SU-DHL-6 (cell line): ENCODE results near the gene CORO2A.
A peak's percentile ranks its signal among the peaks of the same experiment; 100 is the strongest.

Experiments used
- H2AFZ ChIP-seq: fragments of 200-600 bp; sonication (generic); 2 replicates; pipeline ENCODE4 v1.6.1; 2014; ENCODE audit warnings: low read depth, mild to moderate bottlenecking, moderate library complexity, mixed read lengths, antibody characterized with exemption, low read length; ENCODE audit not compliant: severe bottlenecking
- H3F3A ChIP-seq: fragments of 200-600 bp; shearing (Covaris generic); 2 replicates; pipeline ENCODE4 v1.6.0; 2016; ENCODE audit warnings: antibody characterized with exemption, mild to moderate bottlenecking; ENCODE audit not compliant: insufficient read depth
- H3K27ac ChIP-seq: fragments of 200-600 bp; sonication (generic); 2 replicates; pipeline ENCODE4 v1.5.1; 2016; ENCODE audit warnings: low read depth, mild to moderate bottlenecking, low read length, moderate library complexity, mixed read lengths
- H3K27me3 ChIP-seq: fragments of 200-600 bp; sonication (generic), shearing (Covaris generic); 2 replicates; pipeline ENCODE4 v1.6.0; 2014; ENCODE audit warnings: mild to moderate bottlenecking, low read length
- H3K36me3 ChIP-seq: fragments of 200-600 bp; sonication (generic); 2 replicates; pipeline ENCODE4 v1.6.1; 2014; ENCODE audit warnings: mild to moderate bottlenecking, low read length, mixed read lengths
- H3K4me2 ChIP-seq: fragments of 300-600, 200-600 bp; shearing (Covaris generic), sonication (generic); 2 replicates; pipeline ENCODE4 v1.6.0; 2014; ENCODE audit warnings: low read length, low read depth, mild to moderate bottlenecking; ENCODE audit not compliant: poor library complexity, severe bottlenecking
- H3K4me3 ChIP-seq: fragments of 200-600 bp; sonication (generic); 2 replicates; pipeline ENCODE4 v1.5.1; 2014; ENCODE audit warnings: antibody characterized with exemption, low read length, mild to moderate bottlenecking, mixed read lengths; ENCODE audit not compliant: insufficient read depth, poor library complexity, severe bottlenecking
- H3K79me2 ChIP-seq: fragments of 200-600 bp; sonication (generic); 2 replicates; pipeline ENCODE4 v1.6.1; 2014; ENCODE audit warnings: mild to moderate bottlenecking, low read length, moderate library complexity; ENCODE audit not compliant: insufficient read depth
- H3K9ac ChIP-seq: fragments of 200-600 bp; sonication (generic); 2 replicates; pipeline ENCODE4 v1.7.0; 2014; ENCODE audit warnings: mild to moderate bottlenecking, low read length
- H3K9me2 ChIP-seq: fragments of 200-600 bp; sonication (generic); replicated peaks from 2 replicates; pipeline ENCODE4 v1.6.1; 2014; ENCODE audit warnings: low read length; ENCODE audit not compliant: insufficient read depth
- H3K9me3 ChIP-seq: fragments of 200-600 bp; sonication (generic); 2 replicates; pipeline ENCODE4 v1.6.1; 2014; ENCODE audit warnings: low read length, mixed read lengths; ENCODE audit not compliant: insufficient read depth
- H4K20me1 ChIP-seq: fragments of 200-600 bp; sonication (generic); 2 replicates; pipeline ENCODE4 v1.6.1; 2014; ENCODE audit warnings: low read depth, mild to moderate bottlenecking, antibody characterized with exemption, low read length, moderate library complexity, mixed read lengths
- EZH2phosphoT487 ChIP-seq: fragments of 200-600 bp; sonication (generic), shearing (Covaris generic); conservative IDR thresholded peaks from 2 replicates; pipeline ENCODE4 v1.6.1; 2018; ENCODE audit warnings: mild to moderate bottlenecking, antibody characterized with exemption, low read length, moderate library complexity, mixed read lengths
- TF ChIP-seq, protein P1 (sequence below): fragments of 200-600 bp; sonication (generic); IDR thresholded peaks from one replicate; pipeline ENCODE4 v1.5.1; 2017; ENCODE audit warnings: antibody characterized with exemption, mild to moderate bottlenecking, low read length, moderate library complexity; ENCODE audit not compliant: insufficient read depth, poor library complexity, severe bottlenecking

CORO2A gene

DNA sequence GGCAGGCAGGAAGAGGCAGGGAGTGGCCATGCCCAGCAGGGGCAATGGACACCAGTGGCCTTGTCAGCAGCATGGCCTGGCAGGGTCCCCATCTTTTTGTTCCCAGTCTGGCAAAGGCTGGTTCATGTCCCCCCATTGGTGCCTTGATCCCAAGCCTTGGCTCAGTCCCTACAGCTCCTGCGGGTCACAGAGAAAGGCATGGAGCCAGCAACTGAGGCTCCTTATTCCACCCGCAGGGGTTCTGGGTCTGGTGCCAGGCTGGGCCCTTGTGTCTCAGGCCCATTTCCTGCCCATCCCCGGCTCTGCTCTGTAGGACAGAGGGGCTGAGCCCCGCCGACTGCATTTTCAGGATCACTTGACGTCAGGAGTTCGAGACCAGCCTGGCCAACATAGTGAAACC, 87.4 kb downstream of the CORO2A start:
- no peak overlapping the region for H2AFZ ChIP-seq
- H3K4me2 ChIP-seq: no peak overlapping the region
- peak overlapping the region; percentile 79 for H3K27ac ChIP-seq

DNA sequence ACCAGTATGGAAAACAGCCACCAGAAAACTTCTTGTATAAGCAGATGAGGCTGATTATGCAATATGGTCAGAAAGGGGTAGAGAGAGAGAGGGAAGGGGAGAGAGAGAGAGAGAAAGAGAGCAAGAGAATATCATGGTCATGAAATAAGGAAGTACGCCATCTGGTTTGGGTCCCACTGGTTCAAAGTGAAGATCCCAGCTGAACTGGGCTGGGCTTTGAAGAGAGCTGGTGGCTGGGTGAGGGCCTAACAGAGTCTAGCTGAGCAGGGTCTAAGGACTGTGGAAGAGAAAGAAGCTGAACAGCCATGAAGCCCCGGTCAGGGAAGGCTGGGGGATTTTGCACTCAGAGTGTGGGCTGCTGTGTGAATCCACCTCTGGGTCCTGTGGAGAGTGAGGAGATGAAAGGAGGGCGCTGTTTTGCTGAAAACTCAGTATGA, 88.0 kb downstream of the CORO2A start:
- Histone ChIP-seq H2AFZ (peak overlapping the region; percentile 42), H3K79me2 (no peaks in the 10 kb centered on the region)

More for the DNA sequence above, 87.4 kb downstream of the CORO2A start:
- Histone ChIP-seq H3K36me3 (no peaks in the 10 kb centered on the region), H3K9me2 (no peaks in the 10 kb centered on the region), H4K20me1 (no peaks in the 10 kb centered on the region), H3K79me2 (no peaks in the 10 kb centered on the region), H3K27me3 (no peaks in the 10 kb centered on the region), H3F3A (peaks cover 41% of the 10 kb centered on the region), H3K9ac (peak overlapping the region; percentile 28; the same call in 1 of the 2 replicates), H3K9me3 (no peaks in the 10 kb centered on the region), H3K4me3 (no peak overlapping the region)
- TF ChIP-seq, protein P1, sequence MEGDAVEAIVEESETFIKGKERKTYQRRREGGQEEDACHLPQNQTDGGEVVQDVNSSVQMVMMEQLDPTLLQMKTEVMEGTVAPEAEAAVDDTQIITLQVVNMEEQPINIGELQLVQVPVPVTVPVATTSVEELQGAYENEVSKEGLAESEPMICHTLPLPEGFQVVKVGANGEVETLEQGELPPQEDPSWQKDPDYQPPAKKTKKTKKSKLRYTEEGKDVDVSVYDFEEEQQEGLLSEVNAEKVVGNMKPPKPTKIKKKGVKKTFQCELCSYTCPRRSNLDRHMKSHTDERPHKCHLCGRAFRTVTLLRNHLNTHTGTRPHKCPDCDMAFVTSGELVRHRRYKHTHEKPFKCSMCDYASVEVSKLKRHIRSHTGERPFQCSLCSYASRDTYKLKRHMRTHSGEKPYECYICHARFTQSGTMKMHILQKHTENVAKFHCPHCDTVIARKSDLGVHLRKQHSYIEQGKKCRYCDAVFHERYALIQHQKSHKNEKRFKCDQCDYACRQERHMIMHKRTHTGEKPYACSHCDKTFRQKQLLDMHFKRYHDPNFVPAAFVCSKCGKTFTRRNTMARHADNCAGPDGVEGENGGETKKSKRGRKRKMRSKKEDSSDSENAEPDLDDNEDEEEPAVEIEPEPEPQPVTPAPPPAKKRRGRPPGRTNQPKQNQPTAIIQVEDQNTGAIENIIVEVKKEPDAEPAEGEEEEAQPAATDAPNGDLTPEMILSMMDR: no peak
- TF ChIP-seq EZH2phosphoT487: no peak

DNA sequence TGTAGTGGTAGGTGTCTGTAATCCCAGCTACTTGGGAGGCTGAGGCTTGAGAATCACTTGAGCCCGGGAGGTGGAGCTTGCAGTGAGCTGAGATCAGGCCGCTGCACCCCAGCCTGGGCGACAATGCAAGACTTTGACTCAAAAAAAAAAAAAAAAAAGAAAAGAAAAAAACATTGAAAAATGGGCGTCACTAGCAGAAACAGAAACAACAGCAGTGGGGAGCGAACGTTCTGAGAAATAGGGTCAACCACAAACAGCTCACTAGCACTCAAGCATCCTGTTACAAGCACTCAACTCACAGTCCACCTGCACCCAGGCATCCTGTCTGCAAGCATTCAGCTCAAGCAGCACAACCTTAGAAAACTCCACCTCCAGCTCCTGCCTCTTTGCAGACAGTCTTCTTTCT, 90.6 kb downstream of the CORO2A start:
- Histone ChIP-seq H3K79me2 (no peaks in the 10 kb centered on the region), H3K36me3 (no peaks in the 10 kb centered on the region), H3F3A (peaks cover 38% of the 10 kb centered on the region), H3K4me3 (peak overlapping the region; percentile 20), H4K20me1 (no peaks in the 10 kb centered on the region), H3K27ac (peak overlapping the region; percentile 85), H3K9me2 (no peaks in the 10 kb centered on the region), H3K9ac (peak overlapping the region; percentile 12; the same call in 1 of the 2 replicates), H3K9me3 (no peaks in the 10 kb centered on the region), H3K4me2 (peak overlapping the region; percentile 47), H2AFZ (no peak overlapping the region), H3K27me3 (no peaks in the 10 kb centered on the region)
- TF ChIP-seq, protein P1: no peak
- no peak for TF ChIP-seq EZH2phosphoT487

More for the DNA sequence above, 88.0 kb downstream of the CORO2A start:
- peak overlapping the region; percentile 28; the same call in 1 of the 2 replicates for H3K9ac ChIP-seq
- H3K4me2 ChIP-seq: peak overlapping the region; percentile 46
- no peak overlapping the region for H3K4me3 ChIP-seq
- TF ChIP-seq, protein P1: no peak
- TF ChIP-seq EZH2phosphoT487: no peak
- H3K27ac ChIP-seq: peak overlapping the region; percentile 79
- H3F3A ChIP-seq: peaks cover 46% of the 10 kb centered on the region
- no peaks in the 10 kb centered on the region for H3K9me3 ChIP-seq
- no peaks in the 10 kb centered on the region for H3K27me3 ChIP-seq
- H3K9me2 ChIP-seq: no peaks in the 10 kb centered on the region
- no peaks in the 10 kb centered on the region for H4K20me1 ChIP-seq
- H3K36me3 ChIP-seq: no peaks in the 10 kb centered on the region
